Measurements from ENCODE around the gene ATXN7. TPM values are rescaled to one million over a fixed set of nuclear protein-coding genes. Genes with fewer than 3 reads are reported as not detected.
A peak's percentile ranks its signal among the peaks of the same experiment; 100 is the strongest.

The ATXN7 gene
- total and polyA plus RNA-seq, 2 of the 13 experiments (the other 11 are each of a cell fraction or from before 2014, with no cell fraction given): 13.8 to 20.0 TPM

- TF ChIP-seq ZNF629 (CRISPR knock-in tag; conservative IDR thresholded peaks at IDR 0.05) (peak; percentile 46), EP300 (IDR thresholded peaks at IDR 0.05; ENCODE audit: low read depth in 2 of 2, low read length in 2 of 2) (0 out of 4 replicates have a peak, but pooled peaks of 1 of the 2 experiments have one; percentile 19), EP300 (CRISPR knock-in tag; IDR thresholded peaks at IDR 0.05; ENCODE audit: borderline replicate concordance) (peak; percentile 31; the same call in 1 of the 2 replicates), SAP130 (CRISPR knock-in tag; IDR thresholded peaks at IDR 0.05; ENCODE audit: low read depth) (peak; percentile 91), ZNF709 (CRISPR knock-in tag; IDR thresholded peaks at IDR 0.05) (peak; percentile 87; the same call in 1 of the 2 replicates), RARA (CRISPR knock-in tag; IDR thresholded peaks at IDR 0.05) (no peak; the same call in 1 of the 2 replicates), FOXA3 (CRISPR knock-in tag; IDR thresholded peaks at IDR 0.05) (peak; percentile 72), JUND (CRISPR knock-in tag; IDR thresholded peaks at IDR 0.05) (no peak), ZNF83 (CRISPR knock-in tag; IDR thresholded peaks at IDR 0.05; ENCODE audit: borderline replicate concordance) (peak; percentile 65; the same call in 1 of the 2 replicates), STAT5B (CRISPR knock-in tag; IDR thresholded peaks at IDR 0.05) (peak; percentile 45; the same call in 1 of the 2 replicates), FOXM1 (CRISPR knock-in tag; IDR thresholded peaks at IDR 0.05) (0 out of 2 replicates have a peak, but pooled peaks have one; percentile 70), ETV5 (CRISPR knock-in tag; IDR thresholded peaks at IDR 0.05; ENCODE audit: borderline replicate concordance) (peak; percentile 81), TAF1 (CRISPR knock-in tag; IDR thresholded peaks at IDR 0.05) (peak; percentile 88), FLYWCH1 (CRISPR knock-in tag; IDR thresholded peaks at IDR 0.05) (no peak), SCMH1 (CRISPR knock-in tag; IDR thresholded peaks at IDR 0.05; ENCODE audit: borderline replicate concordance) (no peak), HNRNPH1 (optimal IDR thresholded peaks at IDR 0.05; ENCODE audit: low read depth, low read length) (no peak), ATM (IDR thresholded peaks at IDR 0.05; ENCODE audit: borderline replicate concordance) (no peak), KLF15 (CRISPR knock-in tag; IDR thresholded peaks at IDR 0.05; ENCODE audit: borderline replicate concordance) (peak; percentile 75; the same call in 1 of the 2 replicates), IKZF4 (CRISPR knock-in tag; IDR thresholded peaks at IDR 0.05; ENCODE audit: borderline replicate concordance, low read depth, not compliant biosample characterization) (peak; percentile 96), SIX1 (CRISPR knock-in tag; IDR thresholded peaks at IDR 0.05; ENCODE audit: borderline replicate concordance) (no peak), RORA (CRISPR knock-in tag; IDR thresholded peaks at IDR 0.05) (no peak), RBM22 (optimal IDR thresholded peaks at IDR 0.05; ENCODE audit: low read length) (no peak), MAFK (conservative IDR thresholded peaks at IDR 0.05 in 1 of 2, IDR thresholded peaks at IDR 0.05 in 1 of 2; ENCODE audit: low read length in 2 of 2) (no peak)
- TF ChIP-seq, protein P1, sequence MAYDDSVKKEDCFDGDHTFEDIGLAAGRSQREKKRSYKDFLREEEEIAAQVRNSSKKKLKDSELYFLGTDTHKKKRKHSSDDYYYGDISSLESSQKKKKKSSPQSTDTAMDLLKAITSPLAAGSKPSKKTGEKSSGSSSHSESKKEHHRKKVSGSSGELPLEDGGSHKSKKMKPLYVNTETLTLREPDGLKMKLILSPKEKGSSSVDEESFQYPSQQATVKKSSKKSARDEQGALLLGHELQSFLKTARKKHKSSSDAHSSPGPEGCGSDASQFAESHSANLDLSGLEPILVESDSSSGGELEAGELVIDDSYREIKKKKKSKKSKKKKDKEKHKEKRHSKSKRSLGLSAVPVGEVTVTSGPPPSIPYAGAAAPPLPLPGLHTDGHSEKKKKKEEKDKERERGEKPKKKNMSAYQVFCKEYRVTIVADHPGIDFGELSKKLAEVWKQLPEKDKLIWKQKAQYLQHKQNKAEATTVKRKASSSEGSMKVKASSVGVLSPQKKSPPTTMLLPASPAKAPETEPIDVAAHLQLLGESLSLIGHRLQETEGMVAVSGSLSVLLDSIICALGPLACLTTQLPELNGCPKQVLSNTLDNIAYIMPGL (CRISPR knock-in tag; IDR thresholded peaks at IDR 0.05; ENCODE audit: borderline replicate concordance in 1 of 2, low read depth in 1 of 2): peak; percentile 98
- TF ChIP-seq, protein P2, sequence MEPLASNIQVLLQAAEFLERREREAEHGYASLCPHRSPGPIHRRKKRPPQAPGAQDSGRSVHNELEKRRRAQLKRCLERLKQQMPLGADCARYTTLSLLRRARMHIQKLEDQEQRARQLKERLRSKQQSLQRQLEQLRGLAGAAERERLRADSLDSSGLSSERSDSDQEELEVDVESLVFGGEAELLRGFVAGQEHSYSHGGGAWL (CRISPR knock-in tag; IDR thresholded peaks at IDR 0.05): peak; percentile 75
- TF ChIP-seq, protein P3, sequence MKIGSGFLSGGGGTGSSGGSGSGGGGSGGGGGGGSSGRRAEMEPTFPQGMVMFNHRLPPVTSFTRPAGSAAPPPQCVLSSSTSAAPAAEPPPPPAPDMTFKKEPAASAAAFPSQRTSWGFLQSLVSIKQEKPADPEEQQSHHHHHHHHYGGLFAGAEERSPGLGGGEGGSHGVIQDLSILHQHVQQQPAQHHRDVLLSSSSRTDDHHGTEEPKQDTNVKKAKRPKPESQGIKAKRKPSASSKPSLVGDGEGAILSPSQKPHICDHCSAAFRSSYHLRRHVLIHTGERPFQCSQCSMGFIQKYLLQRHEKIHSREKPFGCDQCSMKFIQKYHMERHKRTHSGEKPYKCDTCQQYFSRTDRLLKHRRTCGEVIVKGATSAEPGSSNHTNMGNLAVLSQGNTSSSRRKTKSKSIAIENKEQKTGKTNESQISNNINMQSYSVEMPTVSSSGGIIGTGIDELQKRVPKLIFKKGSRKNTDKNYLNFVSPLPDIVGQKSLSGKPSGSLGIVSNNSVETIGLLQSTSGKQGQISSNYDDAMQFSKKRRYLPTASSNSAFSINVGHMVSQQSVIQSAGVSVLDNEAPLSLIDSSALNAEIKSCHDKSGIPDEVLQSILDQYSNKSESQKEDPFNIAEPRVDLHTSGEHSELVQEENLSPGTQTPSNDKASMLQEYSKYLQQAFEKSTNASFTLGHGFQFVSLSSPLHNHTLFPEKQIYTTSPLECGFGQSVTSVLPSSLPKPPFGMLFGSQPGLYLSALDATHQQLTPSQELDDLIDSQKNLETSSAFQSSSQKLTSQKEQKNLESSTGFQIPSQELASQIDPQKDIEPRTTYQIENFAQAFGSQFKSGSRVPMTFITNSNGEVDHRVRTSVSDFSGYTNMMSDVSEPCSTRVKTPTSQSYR (CRISPR knock-in tag; IDR thresholded peaks at IDR 0.05; ENCODE audit: borderline replicate concordance): no peak
Measured at GRCh38 chr3:64023187-64023860, 159.7 kb downstream of the ATXN7 start, which contains the start of gene PSMD6 (continued).

Data from HepG2 (cell line).